Stimulated activated CD4-positive, alpha-beta T cell treated with anti-CD3 and anti-CD28 coated beads, Interleukin-2, amount 100 ng/mL, for 48 hours (primary cell): Measurements from ENCODE around the gene ACBD5.
"Not testable (repeated sequence)": the region's sequence is repeated elsewhere in the genome, so short reads cannot be mapped to it uniquely, and the experiment has no call there.

Source experiments
- DNase-seq, 2 donors: peaks; one replicate each; pipeline ENCODE4 v3.0.0-alpha.2; 2020

The ACBD5 gene, protein sequence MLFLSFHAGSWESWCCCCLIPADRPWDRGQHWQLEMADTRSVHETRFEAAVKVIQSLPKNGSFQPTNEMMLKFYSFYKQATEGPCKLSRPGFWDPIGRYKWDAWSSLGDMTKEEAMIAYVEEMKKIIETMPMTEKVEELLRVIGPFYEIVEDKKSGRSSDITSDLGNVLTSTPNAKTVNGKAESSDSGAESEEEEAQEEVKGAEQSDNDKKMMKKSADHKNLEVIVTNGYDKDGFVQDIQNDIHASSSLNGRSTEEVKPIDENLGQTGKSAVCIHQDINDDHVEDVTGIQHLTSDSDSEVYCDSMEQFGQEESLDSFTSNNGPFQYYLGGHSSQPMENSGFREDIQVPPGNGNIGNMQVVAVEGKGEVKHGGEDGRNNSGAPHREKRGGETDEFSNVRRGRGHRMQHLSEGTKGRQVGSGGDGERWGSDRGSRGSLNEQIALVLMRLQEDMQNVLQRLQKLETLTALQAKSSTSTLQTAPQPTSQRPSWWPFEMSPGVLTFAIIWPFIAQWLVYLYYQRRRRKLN

DNA sequence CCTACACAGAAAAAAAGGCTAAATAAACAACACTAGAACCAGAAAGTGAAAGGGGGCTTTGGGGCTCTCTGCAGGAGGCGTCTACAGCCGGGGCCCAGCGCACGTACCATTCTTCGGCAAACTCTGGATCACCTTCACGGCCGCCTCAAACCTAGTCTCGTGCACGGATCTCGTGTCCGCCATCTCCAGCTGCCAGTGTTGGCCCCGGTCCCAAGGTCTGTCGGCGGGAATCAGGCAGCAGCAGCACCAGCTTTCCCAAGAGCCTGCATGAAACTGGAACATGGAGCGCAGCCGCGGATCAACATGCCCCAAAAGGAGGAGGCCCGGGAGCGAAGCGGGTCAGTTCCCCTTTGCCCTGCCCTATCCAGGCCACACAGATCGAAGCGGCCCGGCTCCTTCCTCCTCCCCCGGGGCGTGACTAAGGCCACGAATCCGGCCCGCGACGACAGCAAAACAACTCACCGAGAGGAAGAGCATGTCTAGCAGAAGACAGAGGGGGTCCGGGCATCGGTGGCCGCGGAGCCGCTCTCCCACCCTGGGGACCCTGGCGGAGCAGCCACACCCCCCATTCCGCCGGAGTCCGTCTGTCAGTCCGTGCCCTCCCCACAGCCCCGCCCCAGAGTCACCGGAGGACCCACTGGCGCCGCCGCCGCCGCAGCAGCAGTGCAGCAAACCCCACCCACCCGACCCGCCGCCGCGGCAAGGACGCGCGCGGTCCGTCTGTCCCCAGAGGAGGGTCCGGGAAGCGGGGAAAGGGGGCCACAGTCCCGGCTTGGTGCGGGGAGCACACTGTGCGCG, at the start of gene ACBD5:
ACBD5 (minus strand) TSS at position 586 of the 798 bp plus-strand sequence; CDS start at position 477, 109 bp downstream.
- DNase-seq, result peak; percentile 61 to 68

DNA sequence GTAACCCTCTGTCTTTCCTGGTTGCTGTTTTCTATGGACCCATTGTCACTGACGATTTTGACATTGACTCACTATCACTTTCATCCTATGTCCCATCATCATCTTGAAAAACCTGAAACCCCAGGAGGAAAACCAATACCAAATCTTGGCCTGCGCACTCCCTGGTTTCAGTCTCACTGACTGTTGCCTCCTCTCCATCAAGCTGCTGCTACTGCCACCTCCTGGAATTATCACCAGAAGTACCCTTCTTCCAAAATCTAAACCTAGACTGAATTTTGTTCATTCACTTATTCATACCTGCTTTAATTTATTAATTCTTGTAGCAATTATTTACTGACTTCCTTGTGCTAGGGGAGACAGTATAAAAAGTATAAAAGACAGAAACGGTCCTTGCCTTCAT, 44.5 kb upstream of the ACBD5 start:
- peak; percentile 9 to 17 for DNase-seq

DNA sequence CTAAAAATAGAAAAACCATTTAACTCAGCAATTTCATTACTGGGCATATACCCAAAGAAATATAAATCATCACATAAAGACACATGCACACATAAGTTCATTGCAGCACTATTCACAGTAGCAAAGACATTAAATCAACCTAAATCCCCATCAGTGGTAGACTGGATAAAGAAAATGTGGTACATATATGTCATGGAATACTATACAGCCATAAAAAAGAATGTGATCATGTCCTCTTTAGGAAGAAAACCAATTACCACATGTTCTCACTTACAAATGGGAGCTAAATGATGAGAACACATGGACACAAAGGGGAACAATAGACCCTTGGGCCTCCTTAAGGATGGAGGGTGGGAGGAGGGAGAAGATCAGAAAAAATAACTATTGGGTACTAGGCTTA, 36.0 kb upstream of the ACBD5 start:
- no peak for DNase-seq

DNA sequence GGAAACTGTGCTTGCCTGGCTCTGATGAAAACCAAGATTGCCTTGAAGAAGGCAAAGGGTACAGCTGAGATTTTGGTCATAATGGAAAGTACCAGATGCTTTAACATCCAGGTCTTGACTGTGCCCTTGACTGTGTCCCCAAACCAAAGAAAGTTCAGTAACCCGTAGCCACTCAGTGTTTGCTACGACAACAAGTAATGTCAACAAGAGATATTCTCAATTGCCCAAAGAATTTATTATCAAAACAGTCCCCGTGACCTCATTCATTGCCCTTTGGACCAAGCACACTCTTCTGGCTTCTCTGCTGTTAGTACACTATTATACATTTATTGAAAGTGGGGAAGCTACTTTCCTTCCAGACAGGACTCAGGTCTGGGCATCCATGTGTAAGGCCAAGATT, 25.4 kb upstream of the ACBD5 start:
- not testable (repeated sequence) for DNase-seq

DNA sequence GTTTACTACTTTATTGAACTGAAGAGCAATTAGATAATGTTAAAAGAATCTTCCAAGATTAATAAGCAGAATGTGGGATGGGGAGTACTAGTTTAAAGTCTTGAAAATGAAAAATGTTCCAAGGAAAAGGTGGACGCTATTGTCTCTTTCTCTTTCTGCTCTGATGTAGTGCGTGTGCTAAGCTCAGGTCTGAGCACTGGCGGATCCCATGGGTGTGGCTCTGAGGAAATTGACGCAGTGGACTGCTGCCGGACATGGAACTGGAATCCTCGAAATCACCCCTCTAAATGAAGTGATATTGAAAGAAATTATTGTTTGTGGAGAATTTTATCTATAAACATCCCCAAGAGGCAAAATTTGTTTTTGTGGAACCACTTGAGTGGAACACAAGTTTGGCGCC, 22.2 kb upstream of the ACBD5 start:
- DNase-seq, result not testable (repeated sequence)

DNA sequence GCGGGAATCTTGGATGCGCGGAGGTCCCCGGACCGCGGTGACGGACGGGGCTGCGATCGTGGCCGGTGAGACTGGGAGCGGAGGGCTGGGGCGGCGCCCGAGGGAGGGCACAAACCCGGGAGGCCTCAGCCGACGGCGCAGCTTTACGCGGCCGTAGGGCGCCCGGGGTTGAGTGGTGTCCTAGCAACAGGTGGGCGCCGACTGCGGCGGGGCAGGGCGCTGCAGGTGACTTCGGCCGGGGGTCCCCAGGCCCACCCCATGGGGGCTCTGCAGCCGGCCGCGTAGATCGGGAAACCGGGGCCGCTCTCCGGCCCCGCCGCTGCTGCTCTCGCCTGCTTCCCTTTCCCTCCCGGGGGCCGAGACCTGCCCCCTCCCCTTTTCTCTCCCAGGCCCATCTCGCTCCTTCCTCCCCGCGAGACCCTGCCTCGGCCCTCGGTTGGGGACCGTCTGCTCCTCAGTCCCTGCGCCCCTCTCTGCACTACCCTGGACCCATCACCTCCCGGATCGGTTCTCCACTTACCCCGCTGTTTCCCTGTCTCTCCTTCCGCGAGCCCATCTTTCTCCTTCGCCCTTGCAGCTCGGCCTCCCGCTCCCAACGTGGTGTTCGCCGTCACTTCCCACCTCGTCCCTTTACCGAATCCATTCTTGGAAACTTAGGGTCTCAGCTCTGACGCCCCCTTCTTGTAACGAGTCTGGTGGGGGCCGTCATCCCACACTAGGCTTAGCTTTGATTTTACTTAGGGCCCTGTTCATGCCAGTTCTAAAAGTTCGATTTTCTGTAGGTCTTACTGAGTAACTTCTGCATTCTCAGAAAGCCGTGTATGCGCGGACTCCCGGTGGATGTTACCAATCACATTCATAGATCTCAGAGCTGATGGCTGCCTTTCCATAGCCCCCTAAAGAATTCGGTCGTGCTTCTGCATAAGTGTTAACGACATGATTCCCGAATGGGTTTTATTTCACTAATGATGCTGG, 18.5 kb upstream of the ACBD5 start:
- DNase-seq, result peak in 1 of 2 donors; percentile 24

DNA sequence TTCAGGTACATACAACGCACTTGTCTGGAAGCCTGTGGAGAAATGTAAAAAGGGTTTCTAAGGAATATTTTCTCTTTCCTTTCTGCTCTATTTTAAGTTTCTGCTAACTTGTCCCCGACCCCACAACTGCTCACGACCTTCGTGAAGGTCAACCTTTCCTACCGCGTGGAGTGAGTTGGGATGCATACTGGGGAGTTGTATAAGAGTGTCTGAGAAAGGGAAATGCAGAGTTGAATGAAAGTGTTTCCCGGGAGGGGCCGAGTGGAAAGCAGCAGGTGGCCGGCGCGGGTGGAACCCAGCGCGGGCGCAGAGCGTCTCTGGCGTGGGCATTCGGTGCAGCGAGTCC, 17.9 kb upstream of the ACBD5 start:
- no peak for DNase-seq

DNA sequence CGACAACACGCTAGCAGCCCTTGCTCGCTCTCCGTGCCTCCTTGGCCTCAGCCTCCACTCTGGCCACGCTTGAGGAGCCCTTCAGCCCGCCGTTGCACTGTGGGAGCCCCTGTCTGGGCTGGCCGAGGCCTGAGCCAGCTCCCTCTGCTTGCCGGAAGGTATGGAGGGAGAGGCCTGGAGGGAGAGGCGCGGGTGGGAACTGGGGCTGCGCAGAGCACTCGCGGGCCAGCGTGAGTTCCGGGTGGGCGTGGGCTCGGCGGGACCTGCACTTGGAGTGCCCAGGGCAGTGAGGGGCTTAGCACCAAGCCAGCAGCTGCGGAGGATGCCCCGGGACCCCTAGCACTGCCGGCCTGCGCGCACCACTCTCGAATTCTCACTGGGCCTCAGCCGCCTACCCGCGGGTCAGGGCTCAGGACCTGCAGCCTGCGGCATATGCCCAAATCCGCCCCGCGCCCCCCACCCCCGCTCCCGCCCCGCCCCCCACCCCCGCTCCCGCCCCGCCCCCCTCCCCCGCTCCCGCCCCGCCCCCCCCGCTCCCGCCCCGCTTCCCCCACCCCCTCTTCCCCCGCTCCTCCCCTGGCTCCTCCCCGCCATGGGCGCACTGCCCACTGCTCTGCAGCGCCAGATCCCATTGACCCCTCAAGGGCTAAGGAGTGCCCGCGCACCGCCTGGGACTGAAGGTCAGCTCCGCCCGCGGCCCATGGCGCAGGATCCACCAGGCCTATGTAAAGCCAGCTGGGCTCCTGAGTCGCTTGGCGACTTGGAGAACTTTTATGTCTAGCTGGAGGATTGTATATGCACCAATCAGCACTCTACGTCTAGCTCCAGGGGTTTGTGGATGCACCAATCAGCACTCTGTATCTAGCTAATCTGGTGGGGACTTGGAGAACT, 15.9 kb upstream of the ACBD5 start:
- DNase-seq, result no peak

DNA sequence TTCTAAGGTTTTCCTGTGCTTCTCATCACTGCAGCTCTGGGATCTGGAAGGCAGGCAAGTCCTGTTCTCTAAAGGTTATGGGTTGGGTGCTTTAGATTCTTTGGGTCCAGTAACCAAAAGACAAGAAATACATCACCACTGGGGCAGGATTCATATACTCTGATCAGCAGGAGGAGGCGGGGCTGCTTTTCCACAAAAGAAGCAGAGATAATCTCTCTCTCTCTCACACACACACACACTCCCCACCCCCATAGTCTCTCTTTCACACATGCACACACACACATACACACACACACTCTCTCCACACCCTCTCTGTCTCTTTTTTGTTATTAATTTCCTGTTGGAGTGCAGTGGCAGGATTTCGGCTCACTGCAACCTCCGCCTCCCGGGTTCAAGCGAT, 13.0 kb upstream of the ACBD5 start:
- DNase-seq, result no peak

DNA sequence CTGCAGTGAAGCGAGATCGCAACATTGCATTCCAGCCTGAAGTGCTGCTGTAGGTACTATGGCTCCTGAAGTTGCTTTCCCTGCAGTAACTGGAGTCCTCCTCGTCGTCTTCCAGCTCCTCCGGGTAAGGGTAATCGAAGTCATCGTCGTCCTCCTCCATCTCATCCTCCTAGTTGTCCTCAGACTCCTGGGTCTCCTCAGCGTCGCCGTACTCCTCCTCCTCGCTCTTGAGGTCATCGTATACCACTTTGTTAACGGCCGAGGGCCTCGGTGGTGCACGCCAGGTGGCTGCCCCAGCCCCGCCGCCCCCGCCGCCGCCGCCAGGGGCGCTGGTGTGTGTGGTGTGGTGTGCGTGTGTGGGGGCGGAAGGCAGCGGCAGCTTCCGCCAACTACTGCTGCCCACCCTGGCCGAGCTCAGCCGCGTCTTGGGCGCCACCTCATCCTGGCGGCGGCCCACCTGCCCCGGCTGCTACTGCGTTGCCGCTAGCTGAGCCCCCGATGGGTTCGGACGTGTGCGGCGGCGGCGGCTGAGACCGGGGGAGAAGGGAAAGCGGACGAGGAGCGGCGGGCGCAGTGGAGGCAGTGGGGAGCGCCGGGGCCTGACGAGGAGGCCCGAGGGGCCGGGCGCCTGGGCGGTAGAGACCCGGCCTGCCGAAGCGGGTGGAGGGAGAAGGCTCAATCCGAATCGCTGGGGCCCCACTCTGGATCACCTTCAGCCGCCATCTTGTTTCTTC, 11.8 kb upstream of the ACBD5 start:
- peak; percentile 81 to 88 for DNase-seq

DNA sequence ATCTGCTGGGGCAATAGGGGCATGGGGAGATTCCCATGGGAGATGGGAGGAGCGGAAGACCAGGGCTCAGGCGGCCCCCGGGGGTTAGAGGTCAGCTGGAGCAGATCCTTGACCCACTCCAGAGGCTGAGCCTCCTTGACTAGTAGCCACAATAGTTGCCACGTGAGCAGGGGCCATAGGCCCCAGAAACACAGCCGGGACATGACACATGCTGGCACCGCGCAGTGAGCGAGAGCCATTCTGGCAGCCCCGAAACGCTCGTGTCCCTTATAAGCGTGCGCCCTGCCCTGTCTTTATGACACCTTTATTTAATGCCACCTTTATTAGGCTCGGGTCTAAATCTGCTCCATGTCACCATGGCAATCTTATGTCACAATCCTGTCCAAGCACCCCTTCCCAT, 11.0 kb upstream of the ACBD5 start:
- no peak for DNase-seq

DNA sequence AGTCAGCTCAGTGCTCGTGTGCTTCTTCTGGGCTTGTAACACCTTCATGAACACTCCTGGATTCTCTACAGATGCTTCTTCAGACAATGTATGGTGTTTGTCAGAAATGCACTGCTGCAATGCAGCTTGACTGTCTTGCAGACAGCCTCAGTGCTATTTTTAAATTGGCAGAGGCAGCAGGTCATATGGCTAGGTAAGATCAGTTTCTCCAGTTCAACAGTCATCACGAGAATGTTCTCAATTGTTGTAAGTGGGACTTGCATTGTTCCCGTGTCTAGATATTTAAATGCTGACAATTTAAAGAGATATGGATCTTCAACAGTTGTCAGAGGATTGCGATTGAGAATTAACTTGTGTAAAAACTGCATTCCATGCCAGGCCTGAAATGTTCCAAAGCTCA, 7.6 kb upstream of the ACBD5 start:
- no peak for DNase-seq

DNA sequence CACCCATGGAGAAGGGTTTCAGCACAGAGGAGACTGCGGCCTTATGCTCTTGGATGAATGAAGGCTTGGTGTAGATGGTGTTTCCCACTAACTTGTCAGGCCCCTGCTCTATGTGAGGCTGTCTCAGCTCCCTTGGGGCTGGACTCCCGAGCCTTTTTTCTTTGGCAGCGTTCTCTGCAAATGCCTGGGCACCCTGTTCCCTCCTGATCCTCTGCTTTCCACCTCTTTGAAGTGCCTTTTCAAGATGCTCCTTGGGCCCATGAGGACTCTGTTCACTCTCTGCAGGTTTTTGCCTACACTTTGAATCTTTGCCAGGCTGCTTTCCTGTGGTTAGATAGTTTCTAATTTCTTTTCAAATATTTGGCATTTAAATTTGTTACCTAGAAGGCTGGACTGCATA, 6.8 kb upstream of the ACBD5 start:
- no peak for DNase-seq

DNA sequence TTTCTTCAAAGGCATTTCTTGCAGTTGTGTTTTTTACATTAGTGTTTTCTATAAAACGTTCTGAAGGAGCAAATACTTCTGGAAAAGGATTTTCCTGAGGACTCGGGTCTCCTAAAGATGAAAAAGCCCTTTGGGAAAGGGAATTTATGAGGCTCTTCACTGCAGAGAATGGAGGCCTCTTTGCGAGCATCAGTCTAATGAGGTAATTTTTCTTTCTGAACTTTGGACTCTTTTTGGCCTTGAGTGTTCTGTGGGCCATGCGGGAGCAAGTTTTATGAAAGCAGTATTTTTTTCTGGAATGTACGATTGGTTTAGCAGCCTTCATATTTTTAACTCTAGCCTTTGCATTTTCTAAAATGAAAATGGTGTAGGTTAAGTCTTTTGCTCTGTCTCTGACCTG, 6.4 kb upstream of the ACBD5 start:
- no peak for DNase-seq

DNA sequence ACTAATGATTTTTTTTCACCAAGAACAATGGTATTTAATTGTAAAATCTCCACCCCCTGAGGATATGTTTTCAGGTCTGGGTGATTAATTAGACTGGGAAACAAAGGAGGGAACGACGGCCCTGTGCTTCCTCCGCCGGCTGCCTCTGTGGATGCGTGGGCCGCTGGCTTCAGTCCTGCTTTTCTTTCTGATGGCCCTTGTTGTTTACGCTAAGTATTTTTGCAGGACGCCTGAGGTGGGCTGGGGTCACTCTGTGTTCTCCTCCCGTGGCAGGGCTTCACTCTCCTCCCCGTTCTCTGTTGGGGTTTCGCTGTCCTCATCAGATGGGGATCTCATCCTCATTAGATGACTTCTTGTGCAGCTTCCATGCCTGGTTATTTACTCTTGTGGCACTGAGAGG, 5.2 kb upstream of the ACBD5 start:
- no peak for DNase-seq

DNA sequence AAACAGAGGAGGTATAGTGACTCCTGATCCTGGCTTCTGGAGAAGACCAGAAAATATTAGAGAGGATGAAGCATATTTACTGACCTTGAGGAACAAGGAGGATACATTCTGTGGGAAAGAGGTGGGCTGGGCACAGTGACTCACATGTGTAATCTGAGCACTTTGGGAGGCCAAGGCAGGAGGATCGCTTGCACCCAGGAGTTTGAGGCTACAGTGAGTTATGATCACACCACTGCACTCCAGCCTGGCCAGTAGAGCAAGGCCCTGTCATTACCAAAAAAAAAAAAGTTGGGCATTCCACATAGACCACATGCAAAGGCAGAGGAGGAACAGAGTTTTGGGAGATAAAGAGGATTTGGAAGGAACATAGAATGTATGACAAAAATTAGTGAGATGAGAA, 4.4 kb upstream of the ACBD5 start:
- DNase-seq, result no peak

DNA sequence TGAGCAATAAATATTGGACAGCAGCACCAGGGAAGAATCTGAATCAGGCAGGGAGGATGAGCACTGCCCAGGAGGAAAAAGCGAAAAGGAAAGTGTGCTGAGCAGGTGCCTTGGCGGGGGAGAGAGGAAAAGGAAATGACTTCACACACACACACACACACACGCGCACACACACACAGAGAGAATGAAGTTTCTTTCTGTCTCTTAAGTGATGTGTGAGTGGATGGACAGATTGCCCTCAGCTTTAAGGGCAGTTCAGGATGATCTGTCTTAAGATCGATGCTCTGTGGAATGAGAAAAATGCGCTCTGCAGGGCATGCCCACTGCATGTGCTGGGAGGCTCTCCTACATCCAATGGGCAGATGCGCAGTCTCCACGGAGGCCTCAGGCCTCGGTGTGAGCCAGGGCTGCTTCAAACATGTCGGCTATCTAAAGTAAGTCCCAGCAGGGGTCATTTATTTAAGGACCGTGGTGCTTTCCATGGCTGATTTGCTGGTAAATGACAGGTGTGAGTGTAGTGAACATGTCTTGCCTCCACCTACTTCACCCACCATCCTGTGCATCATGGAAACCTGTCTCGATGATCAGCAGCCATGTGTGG, 2.5 kb upstream of the ACBD5 start:
- DNase-seq, result peak; percentile 43

DNA sequence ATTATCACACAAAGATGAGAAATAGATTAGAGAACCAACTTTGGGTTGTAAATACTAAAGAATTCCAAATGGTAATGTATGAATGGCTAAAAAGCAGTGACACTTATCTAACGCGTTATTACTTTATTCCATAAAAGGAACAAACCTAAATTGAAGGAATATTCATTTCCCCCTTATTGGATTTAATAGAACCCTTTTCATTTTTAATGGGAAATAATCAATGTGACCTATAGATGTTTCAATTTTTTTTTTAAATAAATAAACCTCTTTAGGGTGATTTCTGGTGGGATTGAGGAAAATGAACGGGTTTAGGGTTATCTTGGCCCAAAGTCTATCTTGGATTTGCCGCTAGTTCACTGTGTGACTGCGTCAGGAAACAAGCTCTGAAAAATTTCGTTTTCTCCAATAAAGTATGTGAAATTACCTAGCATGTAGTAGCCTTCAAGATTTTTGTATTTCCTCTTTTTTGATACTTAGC, 1.9 kb upstream of the ACBD5 start:
- DNase-seq, result no peak

DNA sequence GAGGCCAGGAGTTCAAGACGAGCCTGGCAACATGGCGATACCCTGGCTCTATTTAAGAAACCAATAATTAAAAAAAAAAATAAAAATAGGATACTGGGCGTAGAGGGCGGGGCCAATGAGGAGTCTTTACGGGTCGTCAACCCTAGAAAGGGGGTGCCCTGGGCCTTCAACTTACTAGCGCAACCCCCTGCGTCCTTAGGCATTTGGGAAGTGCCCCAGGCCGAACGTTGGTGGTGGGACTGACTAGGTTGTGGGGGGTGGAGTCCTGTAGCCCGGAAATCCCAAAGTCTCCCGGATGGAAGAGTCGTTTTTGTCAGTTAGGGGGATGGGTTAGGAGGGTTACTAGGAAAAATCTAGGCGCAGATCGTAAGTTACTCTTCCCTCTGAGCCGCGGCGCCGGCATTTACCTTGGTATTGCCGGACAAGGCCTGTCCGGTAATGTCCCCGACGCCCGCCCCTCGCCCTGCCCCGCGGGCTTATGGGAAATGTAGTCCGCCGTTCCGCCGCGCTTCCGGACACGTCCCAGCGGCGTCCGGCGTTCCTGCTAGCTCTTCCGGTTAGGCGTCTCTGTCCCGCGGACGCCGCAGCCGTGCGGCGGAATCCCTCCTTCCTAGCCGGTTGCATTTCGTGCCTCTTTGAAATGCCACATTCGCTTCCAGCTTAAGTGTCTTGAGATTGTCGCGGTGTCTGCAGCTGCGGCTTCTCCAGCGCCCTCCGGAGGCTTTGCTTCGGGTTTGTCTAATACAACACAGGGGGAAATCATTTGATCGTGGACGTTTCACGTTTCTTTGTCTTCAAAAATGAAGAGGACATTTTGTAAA, 1.3 kb upstream of the ACBD5 start:
- peak; percentile 81 to 83 for DNase-seq
